Epithelial cell of proximal tubule (primary cell): ENCODE data around the gene DEFB129. TPM values are rescaled to one million over a fixed set of nuclear protein-coding genes. Genes with fewer than 3 reads are reported as not detected.
"Not testable (repeated sequence)": the region's sequence is repeated elsewhere in the genome, so short reads cannot be mapped to it uniquely, and the experiment has no call there.

ENCODE experiments used
- DNase-seq: peaks from one replicate; pipeline ENCODE4 v3.0.0-alpha.2; 2011; ENCODE audit warnings: low read depth
- H3K4me3 ChIP-seq: 2 replicates; pipeline ENCODE4 v1.5.1; 2011; ENCODE audit warnings: low read depth, mild to moderate bottlenecking, low read length
- total RNA-seq: library from RNA; depleted of rRNA; stranded (reverse); fragments of >200 nt; gene quantifications from 2 replicates; pipeline ENCODE4 v1.2.3, GENCODE V29; 2015
- TF ChIP-seq, protein P1 (sequence below): conservative IDR thresholded peaks from 2 replicates; pipeline ENCODE4 v1.5.1; 2012; ENCODE audit warnings: low read depth, mild to moderate bottlenecking, low read length

Gene DEFB129
- not detected in 2 replicates for total RNA-seq

GRCh38 chr20:226958-227357 lies at the start of gene DEFB129:
DEFB129 (plus strand) TSS chr20:227258; CDS start chr20:227289, 31 bp downstream.
- DNase-seq, result no peak
- TF ChIP-seq, protein P1, sequence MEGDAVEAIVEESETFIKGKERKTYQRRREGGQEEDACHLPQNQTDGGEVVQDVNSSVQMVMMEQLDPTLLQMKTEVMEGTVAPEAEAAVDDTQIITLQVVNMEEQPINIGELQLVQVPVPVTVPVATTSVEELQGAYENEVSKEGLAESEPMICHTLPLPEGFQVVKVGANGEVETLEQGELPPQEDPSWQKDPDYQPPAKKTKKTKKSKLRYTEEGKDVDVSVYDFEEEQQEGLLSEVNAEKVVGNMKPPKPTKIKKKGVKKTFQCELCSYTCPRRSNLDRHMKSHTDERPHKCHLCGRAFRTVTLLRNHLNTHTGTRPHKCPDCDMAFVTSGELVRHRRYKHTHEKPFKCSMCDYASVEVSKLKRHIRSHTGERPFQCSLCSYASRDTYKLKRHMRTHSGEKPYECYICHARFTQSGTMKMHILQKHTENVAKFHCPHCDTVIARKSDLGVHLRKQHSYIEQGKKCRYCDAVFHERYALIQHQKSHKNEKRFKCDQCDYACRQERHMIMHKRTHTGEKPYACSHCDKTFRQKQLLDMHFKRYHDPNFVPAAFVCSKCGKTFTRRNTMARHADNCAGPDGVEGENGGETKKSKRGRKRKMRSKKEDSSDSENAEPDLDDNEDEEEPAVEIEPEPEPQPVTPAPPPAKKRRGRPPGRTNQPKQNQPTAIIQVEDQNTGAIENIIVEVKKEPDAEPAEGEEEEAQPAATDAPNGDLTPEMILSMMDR, result no peak
- no peak within 1 kb of the TSS for H3K4me3 ChIP-seq

DNA sequence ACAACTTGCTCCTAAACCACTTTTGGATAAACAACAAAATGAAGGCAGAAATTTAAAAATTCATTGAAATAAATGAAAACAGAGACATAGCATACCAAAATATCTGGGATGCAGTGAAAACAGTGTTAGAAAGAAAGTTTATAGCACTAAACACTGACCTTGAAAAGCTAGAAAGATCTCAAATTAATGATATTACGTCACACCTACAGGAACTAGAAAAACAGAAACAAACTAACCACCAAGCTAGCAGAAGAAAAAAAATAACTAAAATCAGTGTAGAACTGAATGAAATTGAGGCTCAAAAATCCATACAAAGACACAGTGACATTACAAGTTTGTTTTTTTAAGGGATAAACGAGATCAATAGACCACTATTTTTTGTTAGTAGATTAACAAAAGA lies 42.8 kb upstream of the DEFB129 start:
- DNase-seq, result no peak
- H3K4me3 ChIP-seq, result no peak overlapping the region
- TF ChIP-seq, protein P1, result no peak

DNA sequence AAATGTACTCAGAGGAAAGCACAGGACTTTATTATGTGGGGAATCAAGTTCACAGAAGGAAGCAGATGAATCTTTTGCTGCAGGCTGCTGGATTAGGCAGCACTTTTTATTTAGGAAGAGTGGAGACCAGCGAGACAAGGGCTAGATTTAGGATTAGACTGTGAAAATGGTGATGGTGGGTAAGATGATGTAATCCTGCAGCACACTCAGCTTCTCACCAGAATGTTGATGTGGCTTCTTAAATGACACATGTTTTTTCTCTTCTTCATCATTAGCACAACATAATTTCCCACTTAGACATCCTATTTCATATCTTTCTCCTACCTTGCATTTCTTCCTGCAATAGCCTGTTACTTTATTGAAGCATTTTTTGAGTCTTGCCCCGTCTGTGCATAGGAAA lies 39.3 kb upstream of the DEFB129 start:
- no peak overlapping the region for H3K4me3 ChIP-seq
- DNase-seq, result no peak
- TF ChIP-seq, protein P1, result no peak

- TF ChIP-seq, protein P1, result no peak
These were observed 37.4 kb upstream of the DEFB129 start, which contains the start of gene DEFB128 for GRCh38 chr20:189611-190010. DEFB128 (minus strand) TSS chr20:189711; CDS start chr20:189623, 88 bp downstream.

DNA sequence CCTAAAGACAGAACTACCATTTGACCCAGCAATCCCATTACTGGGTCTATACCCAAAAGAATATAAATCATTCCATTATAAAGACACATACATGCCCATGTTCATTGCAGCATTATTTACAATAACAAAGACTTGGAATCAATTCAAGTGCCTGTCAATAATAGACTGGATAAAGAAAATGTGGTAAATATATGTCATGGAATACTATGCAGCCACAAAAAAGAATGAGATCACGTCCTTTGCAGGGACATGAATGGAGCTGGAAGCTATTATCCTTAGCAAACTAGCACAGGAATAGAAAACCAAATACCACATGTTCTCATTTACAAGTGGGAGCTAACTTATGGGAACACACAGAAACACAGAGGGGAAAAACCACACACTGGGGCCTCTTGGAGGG lies 28.8 kb upstream of the DEFB129 start:
- DNase-seq, result no peak
- no peak overlapping the region for H3K4me3 ChIP-seq
- TF ChIP-seq, protein P1, result no peak

More at GRCh38 chr20:189611-190010, 37.4 kb upstream of the DEFB129 start, which contains the start of gene DEFB128:
- no peak within 1 kb of the TSS for H3K4me3 ChIP-seq
- no peak for DNase-seq

DNA sequence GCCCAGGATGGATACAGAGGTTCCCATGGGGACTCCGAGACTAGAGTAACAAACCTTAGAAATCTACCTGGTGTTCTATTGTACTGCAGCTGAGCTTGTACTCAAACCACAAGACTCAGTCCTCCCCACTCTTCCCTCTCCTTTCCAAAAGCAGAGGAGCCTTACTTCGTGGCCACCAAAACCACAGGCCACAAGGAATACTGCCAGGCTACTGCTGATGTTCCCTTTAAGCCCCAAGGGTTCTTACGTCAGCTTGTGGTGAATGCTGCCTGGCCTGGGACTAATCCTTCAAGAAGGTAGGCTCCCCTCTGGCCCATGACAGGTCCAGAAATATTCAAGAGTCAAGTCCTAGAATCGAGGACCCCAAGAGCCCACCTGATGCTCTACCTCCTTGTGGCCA lies 27.1 kb upstream of the DEFB129 start:
- TF ChIP-seq, protein P1, result no peak
- DNase-seq, result no peak

DNA sequence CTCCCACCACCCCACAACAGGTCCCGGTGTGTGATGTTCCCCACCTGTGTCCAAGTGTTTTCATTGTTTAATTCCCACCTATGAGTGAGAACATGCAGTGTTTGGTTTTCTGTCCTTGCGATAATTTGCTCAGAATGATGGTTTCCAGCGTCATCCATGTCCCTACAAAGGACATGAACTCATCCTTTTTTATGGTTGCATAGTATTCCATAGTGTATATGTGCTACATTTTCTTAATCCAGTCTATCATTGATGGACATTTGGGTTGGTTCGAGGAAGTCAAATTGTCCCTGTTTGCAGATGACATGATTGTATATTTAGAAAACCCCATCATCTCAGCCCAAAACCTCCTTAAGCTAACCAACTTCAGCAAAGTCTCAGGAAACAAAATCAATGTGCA lies 23.4 kb upstream of the DEFB129 start:
- not testable (repeated sequence) for DNase-seq, H3K4me3 ChIP-seq

More for the DNA sequence above, 27.1 kb upstream of the DEFB129 start:
- no peak overlapping the region for H3K4me3 ChIP-seq
